Ascending aorta (tissue), 2 donors: Measurements from ENCODE around the gene TTLL1. TPM values are rescaled to one million over a fixed set of nuclear protein-coding genes. Genes with fewer than 3 reads are reported as not detected.

Experiments used
- DNase-seq, 2 donors: peaks; one replicate each; pipeline ENCODE4 v3.0.0-alpha.2; 2019; ENCODE audit warnings: low spot score in 2 of 2
- H3K27ac ChIP-seq, 2 donors: fragments of 200-600 bp; sonication (generic); one replicate each; pipeline ENCODE4 v1.5.1; 2016 to 2017; ENCODE audit warnings: mild to moderate bottlenecking in 1 of 2
- H3K27me3 ChIP-seq: fragments of 200-600 bp; sonication (generic); one replicate; pipeline ENCODE4 v1.5.1; 2017
- H3K36me3 ChIP-seq, 2 donors: fragments of 200-600 bp; sonication (generic); one replicate each; pipeline ENCODE4 v1.5.1; 2016
- H3K4me1 ChIP-seq, 2 donors: fragments of 200-600 bp; sonication (generic); one replicate each; pipeline ENCODE4 v1.5.1; 2016 to 2017; ENCODE audit warnings: mild to moderate bottlenecking in 1 of 2
- H3K4me3 ChIP-seq, 2 donors: fragments of 200-600 bp; sonication (generic); one replicate each; pipeline ENCODE4 v1.5.1; 2016 to 2017; ENCODE audit warnings: mild to moderate bottlenecking in 1 of 2
- H3K9me3 ChIP-seq, 2 donors: fragments of 200-600 bp; sonication (generic); one replicate each; pipeline ENCODE4 v1.5.1; 2016
- CTCF ChIP-seq, 3 experiments: fragments of 200-600 bp in 2 of 3; fragments of 450-650 bp in 1 of 3; sonication (generic) in 2 of 3; IDR thresholded peaks; one replicate each; pipeline ENCODE4 v1.5.1; 2016 to 2019; ENCODE audit warnings: antibody characterized with exemption in 3 of 3, mild to moderate bottlenecking in 1 of 3, moderate library complexity in 1 of 3
- intact Hi-C: fragments of 100-400 bp; cut with DNase I; formaldehyde crosslinking; loops from one replicate; pipeline ENCODE4 v1.15.1; 2023
- total RNA-seq: library from RNA; depleted of rRNA; stranded (reverse); fragments of >200 nt; gene quantifications from one replicate; pipeline ENCODE4 v1.1.0, GENCODE V29; 2016

Gene TTLL1
- total RNA-seq, 1 donor from 2014 or later, result 0.21 TPM

GRCh38 chr22:43014869-43015676 lies 74.1 kb downstream of the TTLL1 start, which contains the start of gene PACSIN2:
Gene PACSIN2, minus strand, starts transcription at chr22:43015149. Its CDS starts 103,069 bp downstream, at chr22:42912080.
- intact Hi-C loops, result loop anchor here (1.0 to 2.0 kb wide), 4 partner anchors 20 to 146 kb away; no protein-coding TSS in a partner anchor
- no peaks in the 10 kb centered on the region for H3K36me3 ChIP-seq
- peak; percentile 99 to 100 for DNase-seq

GRCh38 chr22:43014316-43014868 lies 74.8 kb downstream of the TTLL1 start:
- no peak for DNase-seq
- intact Hi-C loops, result loop anchor here (2.0 kb wide), 3 partner anchors 20 to 106 kb away; no protein-coding TSS in a partner anchor
- peaks cover 3 to 7% of the 10 kb centered on the region in 2 donors for H3K4me1 ChIP-seq

More at GRCh38 chr22:43014869-43015676, 74.1 kb downstream of the TTLL1 start, which contains the start of gene PACSIN2:
- Histone ChIP-seq H3K27me3 (no peaks in the 10 kb centered on the region), H3K9me3 (no peaks in the 10 kb centered on the region), H3K27ac (peak within 1 kb of the TSS; percentile 41 to 75), H3K4me1 (peaks cover 3 to 6% of the 10 kb centered on the region in 2 donors), H3K4me3 (peak within 1 kb of the TSS; percentile 91 to 99)
- TF ChIP-seq CTCF (IDR thresholded peaks at IDR 0.05), result no peak

GRCh38 chr22:43013355-43014315 lies 75.6 kb downstream of the TTLL1 start:
- H3K9me3 ChIP-seq, result no peaks in the 10 kb centered on the region
- H3K36me3 ChIP-seq, result no peaks in the 10 kb centered on the region
- no peaks in the 10 kb centered on the region for H3K27me3 ChIP-seq
- intact Hi-C loops, result loop anchor here (2.0 kb wide), 3 partner anchors 19 to 105 kb away; no protein-coding TSS in a partner anchor
- peak overlapping the region; percentile 41 to 75 for H3K27ac ChIP-seq
- H3K4me3 ChIP-seq, result peak overlapping the region; percentile 91 to 99
- H3K4me1 ChIP-seq, result peaks cover 8 to 12% of the 10 kb centered on the region in 2 donors
- no peak for TF ChIP-seq CTCF (IDR thresholded peaks at IDR 0.05)
- DNase-seq, result no peak

More at GRCh38 chr22:43014316-43014868, 74.8 kb downstream of the TTLL1 start:
- H3K9me3 ChIP-seq, result no peaks in the 10 kb centered on the region
- H3K27ac ChIP-seq, result peak overlapping the region; percentile 41 to 75
- peak overlapping the region; percentile 91 to 99 for H3K4me3 ChIP-seq
- H3K27me3 ChIP-seq, result no peaks in the 10 kb centered on the region
- no peaks in the 10 kb centered on the region for H3K36me3 ChIP-seq
- TF ChIP-seq CTCF (IDR thresholded peaks at IDR 0.05), result no peak

GRCh38 chr22:43012390-43012789 lies 76.8 kb downstream of the TTLL1 start:
- H3K4me1 ChIP-seq, result peaks cover 19 to 21% of the 10 kb centered on the region in 2 donors
- H3K27ac ChIP-seq, result no peak overlapping the region
- H3K4me3 ChIP-seq, result no peak overlapping the region
- no peaks in the 10 kb centered on the region for H3K27me3 ChIP-seq
- H3K9me3 ChIP-seq, result no peaks in the 10 kb centered on the region
- DNase-seq, result no peak
- intact Hi-C loops, result no loop called here
- no peaks in the 10 kb centered on the region for H3K36me3 ChIP-seq
- TF ChIP-seq CTCF (IDR thresholded peaks at IDR 0.05), result no peak

- Histone ChIP-seq H3K36me3 (no peaks in the 10 kb centered on the region), H3K9me3 (no peaks in the 10 kb centered on the region), H3K4me3 (no peak overlapping the region), H3K27me3 (no peaks in the 10 kb centered on the region), H3K4me1 (peaks cover 22 to 26% of the 10 kb centered on the region in 2 donors), H3K27ac (no peak overlapping the region)
- intact Hi-C loops, result no loop called here
- DNase-seq, result no peak
- TF ChIP-seq CTCF (IDR thresholded peaks at IDR 0.05), result no peak
Measured at GRCh38 chr22:43011079-43011478, 78.1 kb downstream of the TTLL1 start.
